Measurements from ENCODE around the gene ALDH1L1. TPM values are rescaled to one million over a fixed set of nuclear protein-coding genes. Genes with fewer than 3 reads are reported as not detected.
"Not testable (repeated sequence)": the region's sequence is repeated elsewhere in the genome, so short reads cannot be mapped to it uniquely, and the experiment has no call there.

The ALDH1L1 gene
- polyA plus RNA-seq, 1 donor: 0.70 TPM

DNA sequence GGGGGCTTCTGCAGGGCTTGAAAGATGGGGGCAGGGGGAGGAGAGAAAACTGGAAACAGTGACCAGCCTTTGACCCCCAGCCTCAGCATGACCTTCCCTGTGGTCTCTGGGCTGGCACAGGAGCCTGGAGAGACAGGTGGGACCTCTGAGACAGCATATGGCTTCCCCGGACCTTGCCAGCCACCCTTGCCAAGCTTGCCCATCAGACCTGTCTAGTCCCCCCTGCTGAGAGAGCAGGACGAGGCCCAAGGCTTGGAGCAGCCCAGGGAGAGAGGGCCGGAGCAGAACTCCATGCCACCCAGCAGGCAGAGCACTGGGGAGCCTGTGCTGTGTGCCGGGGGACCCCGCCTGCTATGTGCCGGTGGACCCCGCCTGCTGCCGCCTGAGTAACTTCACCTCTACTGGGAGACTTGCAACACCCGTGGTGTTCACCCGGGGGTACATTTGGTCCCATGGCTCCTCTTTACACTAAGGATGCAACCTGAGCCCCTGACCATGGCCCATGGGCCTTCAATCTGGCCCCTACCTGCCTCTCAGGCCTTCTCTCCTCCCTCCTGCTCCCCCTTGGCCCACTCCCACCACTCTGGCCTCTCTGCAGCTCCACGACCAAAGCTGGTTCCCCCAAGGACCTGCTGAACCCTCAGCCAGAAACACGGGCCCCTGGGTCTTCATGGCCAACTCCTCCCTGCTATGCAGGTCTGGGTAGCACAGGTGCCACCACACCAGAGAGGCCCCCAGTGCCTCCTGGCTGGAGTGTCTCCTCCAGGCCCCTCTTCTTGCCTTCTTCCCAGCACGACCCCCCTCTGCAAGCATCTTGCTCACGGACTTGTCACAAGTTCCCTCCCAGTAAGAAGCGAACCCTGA, 75.4 kb downstream of the ALDH1L1 start:
- DNase-seq: no peak

DNA sequence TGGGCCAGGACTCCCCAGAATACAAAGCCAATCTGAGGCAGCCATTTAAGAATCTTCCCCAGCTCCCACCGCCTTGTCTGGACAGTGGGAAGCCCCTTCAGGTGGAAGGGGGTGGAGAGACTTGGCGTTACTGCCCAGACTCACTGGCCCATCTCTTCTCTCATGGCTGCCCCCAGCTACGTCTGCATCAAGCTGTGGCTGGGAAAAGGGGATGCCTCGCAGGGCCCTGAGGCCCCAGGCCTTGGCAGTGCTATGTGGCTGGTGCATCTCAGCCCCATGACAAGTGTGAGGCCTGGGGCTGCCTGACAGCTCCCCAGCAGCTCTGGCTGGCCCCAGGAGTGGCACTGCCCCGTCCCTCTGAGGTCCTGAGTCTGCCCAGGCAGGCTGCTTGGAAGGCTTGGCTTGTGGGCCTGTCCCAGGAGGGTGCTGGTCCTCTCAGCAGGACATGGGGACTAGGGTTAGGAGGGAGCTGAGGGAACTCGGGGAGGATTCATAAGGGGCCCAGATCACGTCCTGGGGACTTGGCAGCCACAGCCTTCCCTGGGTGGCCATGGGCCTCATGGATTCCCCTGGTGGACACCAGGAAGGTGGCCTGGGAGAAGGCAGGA, 76.3 kb downstream of the ALDH1L1 start:
- no peak for DNase-seq

DNA sequence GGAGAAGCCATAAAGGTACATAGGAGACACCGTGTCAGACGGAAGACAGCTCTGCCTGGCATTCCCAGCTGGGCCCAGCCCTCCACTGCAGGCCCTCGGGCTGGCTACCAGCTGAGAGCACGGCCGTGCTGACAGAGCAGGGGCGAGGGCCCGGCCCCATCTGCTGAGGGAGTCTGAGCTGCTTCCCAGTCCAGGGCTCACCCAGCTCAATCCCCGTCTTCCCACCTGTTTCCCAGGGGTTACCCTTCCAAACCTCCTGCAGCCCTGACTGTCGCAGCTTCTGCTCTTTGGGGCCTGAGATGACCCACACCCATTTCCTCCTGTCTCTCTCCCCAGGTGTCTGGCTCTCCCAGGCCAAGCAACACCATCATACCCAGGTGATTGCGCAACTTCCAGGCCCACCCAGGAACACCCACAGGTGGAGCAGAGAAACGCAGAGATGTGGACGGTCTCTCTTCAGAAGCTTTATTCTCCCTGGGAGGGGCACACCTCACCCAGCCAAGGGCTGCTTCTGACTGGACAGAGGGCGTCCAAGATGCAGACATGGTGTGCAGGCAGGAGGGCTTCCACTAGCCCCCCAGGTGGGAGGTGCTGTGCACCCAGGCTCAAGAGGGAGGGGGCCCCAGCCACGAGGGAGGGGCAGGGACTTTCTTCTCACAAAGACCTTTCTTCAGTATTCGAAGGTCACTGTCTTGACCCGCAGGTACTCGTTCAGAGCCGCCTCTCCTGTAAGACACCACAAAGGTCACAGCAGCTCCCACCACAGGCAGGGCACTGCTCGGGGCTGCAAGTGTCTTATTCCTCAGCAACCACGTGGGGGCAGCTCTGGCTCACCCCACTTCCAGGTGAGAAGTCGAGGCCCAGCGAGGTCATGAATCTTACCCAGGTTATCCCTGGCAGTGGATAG, 77.0 kb downstream of the ALDH1L1 start:
- DNase-seq: no peak

DNA sequence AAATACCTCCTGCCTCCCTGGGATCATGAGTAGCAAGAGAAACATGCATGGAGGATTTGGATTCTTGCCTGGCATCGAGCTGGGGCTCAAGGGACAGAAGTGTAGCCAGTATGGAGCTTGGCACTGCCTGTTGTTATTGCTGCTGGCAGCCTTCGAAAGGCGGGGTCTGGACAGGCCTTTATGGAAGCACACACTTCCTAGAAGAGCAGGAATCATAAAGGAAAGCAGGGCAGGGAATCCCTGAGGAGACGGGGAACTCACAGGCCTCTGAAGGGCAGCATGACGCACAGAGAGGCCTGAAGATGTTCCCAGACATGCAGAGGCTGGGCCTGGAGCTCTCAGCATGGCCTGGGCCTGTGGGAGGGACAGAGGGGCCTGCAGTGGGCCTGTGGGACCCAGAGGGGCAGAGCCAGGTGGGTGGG, 77.8 kb downstream of the ALDH1L1 start:
- no peak for DNase-seq

DNA sequence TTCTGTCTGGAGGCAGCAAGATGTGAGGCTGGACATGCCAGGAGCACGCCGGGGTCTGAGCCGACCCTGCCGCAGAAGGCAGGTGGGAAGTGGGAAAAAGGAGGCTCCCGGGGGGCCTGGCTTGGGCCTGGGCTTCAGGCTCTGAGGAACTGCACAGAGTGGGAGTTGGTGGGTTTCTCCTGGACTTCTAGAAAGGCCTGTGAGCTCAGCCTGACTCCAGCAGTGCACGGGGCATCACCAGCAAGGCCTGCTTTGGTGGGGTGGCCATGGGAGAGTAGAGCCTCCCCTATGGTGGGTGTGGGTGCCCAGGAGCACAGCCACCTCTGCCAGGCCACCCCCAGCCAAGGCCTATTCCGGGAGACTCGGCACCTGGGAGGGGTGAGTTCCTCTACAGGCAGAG, 78.4 kb downstream of the ALDH1L1 start:
- no peak for DNase-seq

DNA sequence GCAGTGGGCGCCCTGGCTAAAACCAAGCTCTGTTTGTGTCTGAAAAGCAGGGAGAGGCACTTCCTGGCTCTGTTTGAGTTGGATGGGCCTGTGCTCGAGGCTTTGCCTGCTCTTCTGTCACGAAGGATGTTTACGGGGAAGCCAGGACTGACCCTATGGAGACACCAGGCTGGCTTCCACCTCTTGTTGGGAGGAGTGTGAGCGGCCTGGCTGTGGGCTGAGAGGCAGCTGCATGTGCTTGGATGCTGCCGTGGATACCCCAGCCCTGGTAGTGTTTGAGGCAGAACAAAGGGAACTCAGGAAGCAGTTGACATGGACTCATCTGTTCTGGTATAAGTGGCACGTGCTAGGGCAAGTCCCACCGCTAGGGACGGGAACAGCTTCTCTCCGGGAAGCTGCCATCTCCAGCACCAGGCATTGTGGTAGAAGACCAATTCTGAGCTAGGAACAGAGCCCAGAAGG, 78.8 kb downstream of the ALDH1L1 start:
- DNase-seq: no peak

DNA sequence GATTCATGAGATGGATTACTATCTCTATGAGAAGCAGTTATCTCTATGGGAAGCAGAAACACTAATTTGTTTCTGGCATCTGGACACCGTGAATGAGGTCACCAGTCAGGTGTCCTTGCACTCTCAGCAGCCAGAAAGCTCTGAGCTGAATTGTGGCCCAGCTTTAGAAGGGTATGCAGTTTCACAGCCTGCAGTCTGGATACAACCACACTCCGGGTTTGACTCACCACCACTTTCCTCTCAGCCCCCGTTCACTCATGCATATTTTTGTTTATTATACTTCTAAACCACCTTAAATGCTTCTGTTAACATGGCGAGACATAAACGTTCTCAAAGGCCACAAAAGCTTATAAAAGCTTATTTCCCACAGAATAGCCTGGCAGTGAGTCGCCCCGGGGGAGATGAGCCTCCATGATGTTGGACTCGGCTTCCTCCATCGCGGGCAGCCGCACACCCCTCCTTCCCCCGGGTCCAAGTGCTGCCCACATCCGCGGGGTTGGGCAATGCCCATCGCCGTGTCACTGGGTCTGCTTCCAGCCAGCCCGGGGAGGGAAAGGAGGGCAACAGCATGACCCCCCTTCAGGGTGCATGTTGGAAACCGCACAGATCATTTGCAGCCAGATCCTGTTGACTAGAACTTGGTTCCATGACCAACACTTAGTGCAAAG, 79.6 kb downstream of the ALDH1L1 start:
- DNase-seq: peak; percentile 45

DNA sequence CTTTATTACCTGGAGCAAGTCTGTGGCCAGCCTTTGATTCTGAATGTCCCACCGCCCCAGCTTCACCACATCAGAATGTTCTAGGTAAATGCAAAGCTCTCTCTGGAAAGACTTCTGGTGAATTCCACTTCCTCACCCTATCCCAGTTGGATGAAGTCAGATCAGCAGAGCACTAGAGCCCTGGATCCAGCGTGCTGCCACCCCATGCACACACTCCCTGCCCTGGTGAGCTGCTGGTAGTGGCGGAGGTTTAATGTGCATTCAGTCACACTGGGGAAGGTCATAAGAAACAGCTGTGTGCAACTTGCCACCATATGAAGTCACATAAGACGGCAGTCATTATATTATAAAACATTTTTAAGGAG, 80.1 kb downstream of the ALDH1L1 start:
- DNase-seq: no peak

DNA sequence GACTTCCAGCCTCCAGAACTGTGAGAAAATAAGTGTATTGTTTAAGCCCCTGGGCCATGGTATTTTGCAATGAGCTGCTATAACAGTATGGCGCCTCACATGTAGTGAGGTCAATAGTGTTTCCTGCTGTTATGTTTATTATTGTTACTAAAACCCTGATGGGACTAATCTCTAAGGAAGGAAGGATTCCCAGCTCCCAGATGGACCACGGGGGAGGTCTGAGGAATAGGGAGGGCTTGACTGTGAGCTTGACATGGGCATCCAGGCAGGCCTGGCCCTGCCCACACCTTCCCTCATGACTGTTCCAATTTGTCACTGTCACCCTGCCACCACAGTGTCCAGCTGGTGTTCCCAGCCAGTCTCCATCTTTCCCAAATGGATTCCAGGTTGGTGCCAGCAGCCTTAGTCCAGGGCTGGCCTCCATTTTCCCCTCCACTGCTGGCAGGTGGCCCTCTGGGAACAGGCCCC, 82.0 kb downstream of the ALDH1L1 start:
- DNase-seq: no peak

DNA sequence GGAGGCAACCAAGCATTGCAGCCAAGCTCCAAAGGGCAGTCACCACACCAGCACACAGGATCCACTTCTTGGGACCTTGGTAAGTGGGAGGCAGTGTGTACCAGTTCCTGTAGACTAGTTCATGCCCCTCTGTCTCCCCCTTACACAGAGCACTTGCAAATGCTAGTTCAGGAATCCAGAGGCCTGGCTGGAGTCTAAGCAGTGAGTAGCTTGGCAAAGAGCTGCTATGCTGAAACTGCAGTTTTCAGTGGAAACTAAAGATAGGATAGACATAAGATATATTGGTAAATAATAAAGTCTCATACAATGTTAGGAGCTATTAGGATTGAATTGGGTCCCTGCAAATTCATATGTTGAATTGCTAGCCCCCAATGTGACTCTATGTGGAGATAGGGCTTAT, 82.6 kb downstream of the ALDH1L1 start:
- no peak for DNase-seq

DNA sequence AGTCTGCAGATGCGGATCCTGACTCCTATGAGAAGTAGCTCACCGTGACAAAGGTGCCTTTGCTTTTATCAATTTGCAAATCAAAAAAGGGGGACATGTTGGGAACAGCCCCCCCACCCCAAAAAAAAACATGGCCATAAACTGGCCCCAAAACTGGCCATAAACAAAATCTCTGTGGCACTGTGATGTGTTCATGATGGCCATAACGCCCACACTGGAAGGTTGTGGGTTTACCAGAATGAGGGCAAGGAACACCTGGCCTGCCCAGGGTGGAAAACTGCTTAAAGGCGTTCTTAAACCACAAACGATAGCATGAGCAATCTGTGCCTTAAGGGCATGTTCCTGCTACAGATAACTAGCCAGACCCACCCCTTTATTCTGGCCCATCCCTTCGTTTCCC, 84.1 kb downstream of the ALDH1L1 start:
- not testable (repeated sequence) for DNase-seq

DNA sequence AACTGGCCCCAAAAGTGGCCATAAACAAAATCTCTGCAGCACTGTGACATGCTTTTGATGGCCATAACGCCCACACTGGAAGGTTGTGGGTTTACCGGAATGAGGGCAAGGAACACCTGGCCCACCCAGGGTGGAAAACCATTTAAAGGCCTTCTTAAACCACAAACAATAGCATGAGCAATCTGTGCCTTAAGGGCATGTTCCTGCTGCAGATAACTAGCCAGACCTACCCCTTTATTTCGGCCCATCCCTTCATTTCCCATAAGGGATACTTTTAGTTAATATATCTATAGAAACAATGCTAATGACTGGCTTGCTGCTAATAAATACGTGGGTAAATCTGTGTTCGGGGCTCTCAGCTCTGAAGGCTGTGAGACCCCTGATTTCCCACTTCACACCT, 88.3 kb downstream of the ALDH1L1 start:
- DNase-seq: not testable (repeated sequence)

DNA sequence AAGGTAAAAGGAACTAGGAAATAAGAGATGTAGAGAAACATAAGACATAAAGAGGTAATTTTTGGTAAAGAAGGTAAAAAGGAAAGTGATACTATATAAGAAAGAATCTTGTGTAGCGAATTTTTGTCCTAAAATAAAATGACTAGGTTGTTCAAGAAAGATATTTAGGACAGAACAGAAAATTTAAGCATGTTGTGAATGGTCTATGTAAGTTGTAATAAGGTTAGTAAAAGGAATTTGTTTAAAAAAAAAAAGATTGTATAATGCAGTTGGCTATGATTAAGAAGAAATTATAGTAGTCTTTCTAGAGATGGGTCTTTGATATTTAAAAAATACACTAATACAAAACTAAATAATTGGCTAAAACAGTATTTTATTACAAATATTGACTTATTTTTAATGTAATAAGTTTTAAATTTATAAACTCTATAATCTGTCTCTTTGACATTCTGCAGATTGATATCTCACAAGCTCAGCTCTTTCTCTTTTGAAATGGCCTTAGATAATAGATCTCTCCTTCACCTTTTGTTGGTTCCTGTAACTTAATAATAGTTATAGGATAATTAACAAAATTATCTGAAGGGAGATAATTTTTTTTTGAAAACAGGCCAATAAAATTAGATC, 92.7 kb downstream of the ALDH1L1 start:
- no peak for DNase-seq

DNA sequence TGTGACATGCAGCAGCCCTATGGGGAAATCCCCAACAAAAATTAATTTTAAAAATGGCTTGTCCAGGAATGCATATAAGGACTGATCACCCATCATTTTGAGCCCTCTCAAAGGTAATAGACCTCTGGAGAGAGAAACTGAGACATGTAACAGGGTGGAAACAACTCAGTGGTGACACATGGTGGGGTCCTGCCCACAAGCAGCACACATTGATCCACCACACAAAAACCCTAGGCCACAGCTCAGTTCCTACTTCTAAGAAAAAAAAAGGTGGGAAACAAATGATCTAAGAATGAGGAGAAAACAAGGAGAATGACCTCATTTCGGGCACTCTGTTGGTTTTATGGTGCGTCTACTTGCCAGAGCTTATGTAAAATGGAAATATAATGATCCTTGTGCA, 94.5 kb downstream of the ALDH1L1 start:
- DNase-seq: no peak

DNA sequence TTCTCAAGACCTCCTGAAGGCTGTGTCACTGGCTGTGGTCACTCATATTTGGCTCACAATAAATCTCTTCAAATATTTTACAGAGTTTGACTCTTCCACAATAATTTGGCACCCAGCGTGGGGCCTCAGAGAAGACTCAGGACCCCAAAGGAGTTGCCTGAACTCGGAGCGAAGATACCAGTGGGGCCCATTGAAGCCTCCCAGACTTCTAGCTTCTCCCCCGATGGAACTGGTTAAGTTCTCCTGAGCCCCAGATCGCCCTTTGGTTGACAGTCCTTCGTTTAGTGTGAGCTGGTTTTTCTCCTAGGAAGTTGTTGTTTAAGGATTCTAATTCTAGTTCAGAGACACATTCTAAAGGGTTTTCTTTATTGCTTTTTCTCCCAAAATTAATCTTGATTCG, 95.1 kb downstream of the ALDH1L1 start:
- DNase-seq: no peak

DNA sequence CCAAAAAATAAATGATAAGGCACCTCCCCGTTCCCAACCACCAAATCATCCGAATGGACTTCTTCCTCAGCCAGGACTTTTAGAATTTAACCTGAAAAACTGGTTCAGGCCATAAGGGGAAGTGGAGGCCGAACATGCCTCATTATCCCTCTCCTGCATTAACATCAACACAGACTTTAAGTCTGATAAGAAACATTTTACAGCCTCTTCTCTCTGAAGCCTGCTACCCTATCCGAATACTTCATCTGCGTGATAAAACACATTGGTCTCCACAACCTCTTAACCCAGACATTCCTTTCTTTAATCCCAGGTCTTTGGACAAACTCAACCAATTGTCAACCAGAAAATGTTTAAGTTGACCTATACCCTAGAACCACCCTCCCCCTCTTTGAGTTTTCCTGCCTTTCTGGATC, 95.6 kb downstream of the ALDH1L1 start:
- DNase-seq: no peak

DNA sequence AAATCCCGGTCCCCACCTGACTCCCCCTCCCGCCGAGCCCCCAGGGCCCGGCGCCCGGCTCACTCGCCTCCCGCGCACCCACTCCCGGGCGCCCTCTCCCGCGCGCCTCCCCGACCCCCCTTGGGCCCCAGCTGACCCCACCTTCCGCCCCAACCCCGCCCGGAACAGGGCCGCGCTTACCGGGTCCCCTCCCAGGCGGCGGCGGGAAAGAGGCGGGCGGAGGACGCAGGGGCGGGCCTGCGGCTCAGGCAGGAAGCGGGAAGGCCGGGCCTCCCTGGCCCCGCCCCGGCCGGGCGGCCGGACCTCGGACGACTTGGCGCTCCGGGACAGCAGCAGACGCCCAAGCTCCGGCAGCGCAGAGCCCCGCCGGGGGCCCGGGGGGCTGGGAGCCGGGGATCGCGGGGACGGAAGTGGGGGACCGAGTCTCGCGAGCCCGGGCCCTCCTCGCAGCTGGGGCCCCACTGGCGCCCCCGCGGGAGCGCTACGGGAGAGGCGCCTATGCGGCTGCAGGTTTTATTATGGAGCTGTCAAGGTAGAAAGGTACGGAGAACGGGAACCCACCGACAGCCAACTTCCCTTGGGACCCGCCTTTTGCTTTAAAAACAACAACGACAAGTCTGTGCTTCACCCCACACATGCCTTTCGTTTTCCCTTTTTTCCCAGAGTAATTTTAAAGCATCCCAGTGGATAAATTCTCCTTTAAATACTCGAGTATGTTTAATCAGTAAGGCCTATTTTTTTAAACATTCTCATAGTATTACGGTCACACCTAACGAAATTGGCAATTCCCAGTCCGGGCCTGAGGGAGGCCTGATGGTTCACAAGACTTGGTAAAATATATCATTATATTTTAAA, 96.2 kb downstream of the ALDH1L1 start, which contains the start of gene SLC41A3:
Gene SLC41A3 (minus strand): TSS at position 212 of the 855 bp plus-strand sequence. CDS start 15,905 bp downstream, outside the sequence.
- DNase-seq: peak; percentile 87

DNA sequence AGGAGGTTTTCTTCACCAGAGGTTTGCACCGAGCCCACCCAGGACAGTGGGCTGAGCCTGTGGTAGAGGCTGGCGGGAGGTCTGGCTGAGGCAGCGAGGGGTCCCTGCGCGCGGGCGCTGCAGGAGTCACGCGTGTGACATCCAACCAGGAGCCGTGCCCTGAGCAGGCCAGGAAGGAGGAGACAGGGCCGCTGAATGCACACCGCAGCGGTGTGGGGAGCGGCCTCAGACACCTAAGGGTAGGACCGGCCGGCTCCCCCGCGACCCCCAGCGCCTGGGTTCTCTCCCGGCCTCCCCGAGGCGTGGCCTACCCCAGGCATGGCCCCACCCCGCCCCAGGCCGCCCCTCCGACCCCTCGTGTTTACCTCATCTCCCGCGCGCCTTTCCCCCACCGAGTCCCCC, 96.9 kb downstream of the ALDH1L1 start:
- DNase-seq: no peak

DNA sequence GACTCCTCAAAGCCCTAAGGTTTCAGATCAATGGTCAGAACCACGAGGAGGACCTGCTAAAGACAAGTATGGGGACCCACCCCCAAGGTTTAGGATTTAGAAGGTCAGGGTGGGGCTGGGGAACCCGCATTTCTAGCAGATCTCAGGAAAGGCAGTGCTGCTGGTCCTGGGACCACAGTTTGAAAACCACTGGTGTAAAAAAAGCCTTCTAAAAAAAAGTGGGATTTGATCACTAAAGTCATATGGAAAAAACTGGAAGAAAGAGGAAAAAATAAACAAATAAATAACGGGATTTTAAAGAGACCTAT, 97.3 kb downstream of the ALDH1L1 start:
- no peak for DNase-seq

DNA sequence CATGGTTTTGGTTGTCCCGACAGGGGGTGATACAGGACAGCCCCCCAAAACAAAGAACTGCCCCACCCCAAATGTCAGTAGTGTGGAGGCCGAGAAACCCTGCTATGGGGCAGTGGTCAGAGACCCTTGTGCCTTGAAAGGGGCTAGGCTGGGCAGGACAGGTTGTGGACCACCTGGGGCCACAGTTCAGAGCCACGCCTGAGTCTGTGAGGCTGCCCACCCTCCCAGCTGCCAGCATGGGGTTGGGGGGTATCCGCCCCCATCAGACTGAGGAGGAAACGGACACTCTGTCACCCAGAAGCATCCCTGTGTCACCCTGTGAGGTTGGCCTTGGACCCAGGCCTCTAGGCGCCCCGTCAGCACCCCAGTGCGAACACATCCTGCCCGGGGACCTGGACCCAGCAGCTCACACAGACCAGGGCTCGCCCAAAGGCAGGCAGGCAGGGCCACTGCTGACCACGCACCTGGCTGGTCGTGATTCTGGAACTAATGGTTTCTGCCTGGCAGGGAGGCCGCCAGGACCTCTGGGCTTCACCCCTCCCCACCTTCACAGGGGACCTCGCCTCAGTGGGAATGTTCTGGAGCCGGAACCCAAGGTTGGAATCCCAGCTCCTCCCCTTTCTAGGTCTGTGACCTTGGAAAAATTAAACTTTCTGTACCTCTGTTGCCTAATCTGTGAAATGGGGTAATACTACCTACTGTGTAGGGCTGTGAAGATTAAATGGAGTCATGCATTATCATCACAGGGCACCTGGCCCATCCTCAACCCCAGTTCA, 97.8 kb downstream of the ALDH1L1 start:
- DNase-seq: no peak

Data from hindlimb muscle (tissue), 1 donor.